ENCODE data around the gene SCN11A. TPM values are rescaled to one million over a fixed set of nuclear protein-coding genes. Genes with fewer than 3 reads are reported as not detected.

SCN11A gene
- total RNA-seq, 1 experiment from 2014 or later, result not detected

GRCh38 chr3:39050029-39050428, 1.7 kb downstream of the SCN11A start:
- in situ Hi-C loops (cut with HindIII; ENCODE audit: low pct_unique_long_range_greater_than_20kb, low sequenced_read_pairs) (no loop called here), intact Hi-C loops (cut with micrococcal nuclease; ENCODE audit: unreplicated experiment) (no loop called here)
- ChIA-PET POLR2A (no interaction called here), CTCF (no interaction called here)
- Histone ChIP-seq H3K27ac (ENCODE audit: low read length) (no peak overlapping the region), H3K4me1 (ENCODE audit: control insufficient read depth, insufficient read depth, low read length) (peaks cover 2% of the 10 kb centered on the region; the same call in 1 of the 2 replicates), H3K9me3 (ENCODE audit: control insufficient read depth, insufficient read depth, low read depth, low read length) (no peaks in the 10 kb centered on the region), H3K4me3 (ENCODE audit: low read depth in 2 of 2, low read length in 2 of 2) (no peak overlapping the region), H3K27me3 (ENCODE audit: control insufficient read depth, insufficient read depth, low read length) (no peaks in the 10 kb centered on the region), H3K36me3 (ENCODE audit: control insufficient read depth, insufficient read depth, low read length) (no peaks in the 10 kb centered on the region)
- TF ChIP-seq SIN3A (IDR thresholded peaks at IDR 0.05; ENCODE audit: borderline replicate concordance, insufficient read depth, low read depth, low read length), result no peak
- TF ChIP-seq, protein P1, sequence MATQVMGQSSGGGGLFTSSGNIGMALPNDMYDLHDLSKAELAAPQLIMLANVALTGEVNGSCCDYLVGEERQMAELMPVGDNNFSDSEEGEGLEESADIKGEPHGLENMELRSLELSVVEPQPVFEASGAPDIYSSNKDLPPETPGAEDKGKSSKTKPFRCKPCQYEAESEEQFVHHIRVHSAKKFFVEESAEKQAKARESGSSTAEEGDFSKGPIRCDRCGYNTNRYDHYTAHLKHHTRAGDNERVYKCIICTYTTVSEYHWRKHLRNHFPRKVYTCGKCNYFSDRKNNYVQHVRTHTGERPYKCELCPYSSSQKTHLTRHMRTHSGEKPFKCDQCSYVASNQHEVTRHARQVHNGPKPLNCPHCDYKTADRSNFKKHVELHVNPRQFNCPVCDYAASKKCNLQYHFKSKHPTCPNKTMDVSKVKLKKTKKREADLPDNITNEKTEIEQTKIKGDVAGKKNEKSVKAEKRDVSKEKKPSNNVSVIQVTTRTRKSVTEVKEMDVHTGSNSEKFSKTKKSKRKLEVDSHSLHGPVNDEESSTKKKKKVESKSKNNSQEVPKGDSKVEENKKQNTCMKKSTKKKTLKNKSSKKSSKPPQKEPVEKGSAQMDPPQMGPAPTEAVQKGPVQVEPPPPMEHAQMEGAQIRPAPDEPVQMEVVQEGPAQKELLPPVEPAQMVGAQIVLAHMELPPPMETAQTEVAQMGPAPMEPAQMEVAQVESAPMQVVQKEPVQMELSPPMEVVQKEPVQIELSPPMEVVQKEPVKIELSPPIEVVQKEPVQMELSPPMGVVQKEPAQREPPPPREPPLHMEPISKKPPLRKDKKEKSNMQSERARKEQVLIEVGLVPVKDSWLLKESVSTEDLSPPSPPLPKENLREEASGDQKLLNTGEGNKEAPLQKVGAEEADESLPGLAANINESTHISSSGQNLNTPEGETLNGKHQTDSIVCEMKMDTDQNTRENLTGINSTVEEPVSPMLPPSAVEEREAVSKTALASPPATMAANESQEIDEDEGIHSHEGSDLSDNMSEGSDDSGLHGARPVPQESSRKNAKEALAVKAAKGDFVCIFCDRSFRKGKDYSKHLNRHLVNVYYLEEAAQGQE (IDR thresholded peaks at IDR 0.05; ENCODE audit: insufficient read depth in 1 of 2, low read depth in 2 of 2, low read length in 1 of 2), result no peak
- TF ChIP-seq, protein P2, sequence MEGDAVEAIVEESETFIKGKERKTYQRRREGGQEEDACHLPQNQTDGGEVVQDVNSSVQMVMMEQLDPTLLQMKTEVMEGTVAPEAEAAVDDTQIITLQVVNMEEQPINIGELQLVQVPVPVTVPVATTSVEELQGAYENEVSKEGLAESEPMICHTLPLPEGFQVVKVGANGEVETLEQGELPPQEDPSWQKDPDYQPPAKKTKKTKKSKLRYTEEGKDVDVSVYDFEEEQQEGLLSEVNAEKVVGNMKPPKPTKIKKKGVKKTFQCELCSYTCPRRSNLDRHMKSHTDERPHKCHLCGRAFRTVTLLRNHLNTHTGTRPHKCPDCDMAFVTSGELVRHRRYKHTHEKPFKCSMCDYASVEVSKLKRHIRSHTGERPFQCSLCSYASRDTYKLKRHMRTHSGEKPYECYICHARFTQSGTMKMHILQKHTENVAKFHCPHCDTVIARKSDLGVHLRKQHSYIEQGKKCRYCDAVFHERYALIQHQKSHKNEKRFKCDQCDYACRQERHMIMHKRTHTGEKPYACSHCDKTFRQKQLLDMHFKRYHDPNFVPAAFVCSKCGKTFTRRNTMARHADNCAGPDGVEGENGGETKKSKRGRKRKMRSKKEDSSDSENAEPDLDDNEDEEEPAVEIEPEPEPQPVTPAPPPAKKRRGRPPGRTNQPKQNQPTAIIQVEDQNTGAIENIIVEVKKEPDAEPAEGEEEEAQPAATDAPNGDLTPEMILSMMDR (IDR thresholded peaks at IDR 0.05), result no peak
- no peak for TF ChIP-seq POLR2AphosphoS5 (IDR thresholded peaks at IDR 0.05; ENCODE audit: low read depth, low read length)
- no peak for TF ChIP-seq TCF7L2 (IDR thresholded peaks at IDR 0.05; ENCODE audit: low read depth, low read length)
- ATAC-seq (no peak), DNase-seq (ENCODE audit: low read depth, low spot score) (no peak)
- no TSS peak for BruUV-seq (replicated peaks)

- ChIA-PET POLR2A (no interaction called here), CTCF (no interaction called here)
- H3K4me3 ChIP-seq (ENCODE audit: low read depth in 2 of 2, low read length in 2 of 2), result no peak overlapping the region
- no peaks in the 10 kb centered on the region for H3K9me3 ChIP-seq (ENCODE audit: control insufficient read depth, insufficient read depth, low read depth, low read length)
- DNase-seq (ENCODE audit: low read depth, low spot score) (no peak), ATAC-seq (no peak)
- intact Hi-C loops (cut with micrococcal nuclease; ENCODE audit: unreplicated experiment) (no loop called here), in situ Hi-C loops (cut with HindIII; ENCODE audit: low pct_unique_long_range_greater_than_20kb, low sequenced_read_pairs) (no loop called here)
- H3K27me3 ChIP-seq (ENCODE audit: control insufficient read depth, insufficient read depth, low read length), result no peaks in the 10 kb centered on the region
- no peaks in the 10 kb centered on the region for H3K4me1 ChIP-seq (ENCODE audit: control insufficient read depth, insufficient read depth, low read length)
- no TSS peak for BruUV-seq (replicated peaks)
- H3K36me3 ChIP-seq (ENCODE audit: control insufficient read depth, insufficient read depth, low read length), result no peaks in the 10 kb centered on the region
- no peak overlapping the region for H3K27ac ChIP-seq (ENCODE audit: low read length)
- TF ChIP-seq SIN3A (IDR thresholded peaks at IDR 0.05; ENCODE audit: borderline replicate concordance, insufficient read depth, low read depth, low read length), result no peak
- TF ChIP-seq, protein P1 (IDR thresholded peaks at IDR 0.05; ENCODE audit: insufficient read depth in 1 of 2, low read depth in 2 of 2, low read length in 1 of 2), result no peak
- TF ChIP-seq TCF7L2 (IDR thresholded peaks at IDR 0.05; ENCODE audit: low read depth, low read length), result no peak
- TF ChIP-seq, protein P2 (IDR thresholded peaks at IDR 0.05), result no peak
- no peak for TF ChIP-seq POLR2AphosphoS5 (IDR thresholded peaks at IDR 0.05; ENCODE audit: low read depth, low read length)
Measured at GRCh38 chr3:39038165-39038564, 13.6 kb downstream of the SCN11A start.
